ENCODE results near the gene METAP2.
A peak's percentile ranks its signal among the peaks of the same experiment; 100 is the strongest.

Gene METAP2

DNA sequence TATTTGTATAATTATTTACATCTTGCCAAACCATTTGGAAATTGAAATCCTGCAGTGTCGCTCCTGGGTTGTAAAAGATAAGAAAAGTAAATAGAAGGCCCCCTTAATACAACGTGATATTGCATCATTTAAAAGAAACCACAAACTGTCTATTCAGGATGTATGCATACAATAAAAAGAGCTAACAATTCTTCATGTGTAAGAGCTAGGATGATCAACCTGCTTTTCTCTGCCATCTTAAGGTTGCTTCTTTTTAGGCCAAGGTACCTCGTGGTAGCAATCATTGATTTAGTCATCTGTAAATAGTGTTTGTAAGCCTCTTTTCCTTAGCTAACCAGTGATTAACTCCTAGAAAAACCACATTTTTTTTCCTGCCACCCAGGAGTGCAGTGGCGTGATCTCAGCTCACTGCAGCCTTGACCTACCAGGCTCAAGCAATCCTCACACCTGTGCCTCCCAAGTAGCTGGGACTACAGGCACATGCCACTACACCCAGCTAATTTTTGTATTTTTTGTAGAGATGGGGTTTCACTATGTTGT lies 80.7 kb downstream of the METAP2 start (continued):
- TF ChIP-seq ZNF791 (tag by site-specific recombination; IDR thresholded peaks at IDR 0.05) = no peak
- TF ChIP-seq GLI4 (tag by site-specific recombination; IDR thresholded peaks at IDR 0.05) = no peak
- TF ChIP-seq, protein P1, sequence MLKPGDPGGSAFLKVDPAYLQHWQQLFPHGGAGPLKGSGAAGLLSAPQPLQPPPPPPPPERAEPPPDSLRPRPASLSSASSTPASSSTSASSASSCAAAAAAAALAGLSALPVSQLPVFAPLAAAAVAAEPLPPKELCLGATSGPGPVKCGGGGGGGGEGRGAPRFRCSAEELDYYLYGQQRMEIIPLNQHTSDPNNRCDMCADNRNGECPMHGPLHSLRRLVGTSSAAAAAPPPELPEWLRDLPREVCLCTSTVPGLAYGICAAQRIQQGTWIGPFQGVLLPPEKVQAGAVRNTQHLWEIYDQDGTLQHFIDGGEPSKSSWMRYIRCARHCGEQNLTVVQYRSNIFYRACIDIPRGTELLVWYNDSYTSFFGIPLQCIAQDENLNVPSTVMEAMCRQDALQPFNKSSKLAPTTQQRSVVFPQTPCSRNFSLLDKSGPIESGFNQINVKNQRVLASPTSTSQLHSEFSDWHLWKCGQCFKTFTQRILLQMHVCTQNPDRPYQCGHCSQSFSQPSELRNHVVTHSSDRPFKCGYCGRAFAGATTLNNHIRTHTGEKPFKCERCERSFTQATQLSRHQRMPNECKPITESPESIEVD (tag by site-specific recombination; IDR thresholded peaks at IDR 0.05) = peak; percentile 77
- no peak for TF ChIP-seq ZNF202 (tag by site-specific recombination; IDR thresholded peaks at IDR 0.05; ENCODE audit: borderline replicate concordance)
- TF ChIP-seq ZNF473 (tag by site-specific recombination; IDR thresholded peaks at IDR 0.05) = no peak
- no peak for TF ChIP-seq GFI1B (tag by site-specific recombination; IDR thresholded peaks at IDR 0.05)
- TF ChIP-seq EGR2 (tag by site-specific recombination; IDR thresholded peaks at IDR 0.05; ENCODE audit: low read depth) = no peak
- TF ChIP-seq, protein P2, sequence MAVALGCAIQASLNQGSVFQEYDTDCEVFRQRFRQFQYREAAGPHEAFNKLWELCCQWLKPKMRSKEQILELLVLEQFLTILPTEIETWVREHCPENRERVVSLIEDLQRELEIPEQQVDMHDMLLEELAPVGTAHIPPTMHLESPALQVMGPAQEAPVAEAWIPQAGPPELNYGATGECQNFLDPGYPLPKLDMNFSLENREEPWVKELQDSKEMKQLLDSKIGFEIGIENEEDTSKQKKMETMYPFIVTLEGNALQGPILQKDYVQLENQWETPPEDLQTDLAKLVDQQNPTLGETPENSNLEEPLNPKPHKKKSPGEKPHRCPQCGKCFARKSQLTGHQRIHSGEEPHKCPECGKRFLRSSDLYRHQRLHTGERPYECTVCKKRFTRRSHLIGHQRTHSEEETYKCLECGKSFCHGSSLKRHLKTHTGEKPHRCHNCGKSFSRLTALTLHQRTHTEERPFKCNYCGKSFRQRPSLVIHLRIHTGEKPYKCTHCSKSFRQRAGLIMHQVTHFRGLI (tag by site-specific recombination; IDR thresholded peaks at IDR 0.05) = no peak
- TF ChIP-seq ZNF324 (tag by site-specific recombination; IDR thresholded peaks at IDR 0.05) = no peak
- peak; percentile 48; the same call in 1 of the 2 replicates for TF ChIP-seq ZNF843 (tag by site-specific recombination; IDR thresholded peaks at IDR 0.05)
- TF ChIP-seq, protein P3, sequence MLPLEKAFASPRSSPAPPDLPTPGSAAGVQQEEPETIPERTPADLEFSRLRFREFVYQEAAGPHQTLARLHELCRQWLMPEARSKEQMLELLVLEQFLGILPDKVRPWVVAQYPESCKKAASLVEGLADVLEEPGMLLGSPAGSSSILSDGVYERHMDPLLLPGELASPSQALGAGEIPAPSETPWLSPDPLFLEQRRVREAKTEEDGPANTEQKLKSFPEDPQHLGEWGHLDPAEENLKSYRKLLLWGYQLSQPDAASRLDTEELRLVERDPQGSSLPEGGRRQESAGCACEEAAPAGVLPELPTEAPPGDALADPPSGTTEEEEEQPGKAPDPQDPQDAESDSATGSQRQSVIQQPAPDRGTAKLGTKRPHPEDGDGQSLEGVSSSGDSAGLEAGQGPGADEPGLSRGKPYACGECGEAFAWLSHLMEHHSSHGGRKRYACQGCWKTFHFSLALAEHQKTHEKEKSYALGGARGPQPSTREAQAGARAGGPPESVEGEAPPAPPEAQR (tag by site-specific recombination; IDR thresholded peaks at IDR 0.05) = 0 out of 2 replicates have a peak, but pooled peaks have one; percentile 44
- TF ChIP-seq ZSCAN30 (tag by site-specific recombination; IDR thresholded peaks at IDR 0.05) = 0 out of 2 replicates have a peak, but pooled peaks have one; percentile 7
- TF ChIP-seq ZNF211 (tag by site-specific recombination; IDR thresholded peaks at IDR 0.05; ENCODE audit: low read depth) = no peak
- TF ChIP-seq YY1 (tag by site-specific recombination; IDR thresholded peaks at IDR 0.05) = no peak

DNA sequence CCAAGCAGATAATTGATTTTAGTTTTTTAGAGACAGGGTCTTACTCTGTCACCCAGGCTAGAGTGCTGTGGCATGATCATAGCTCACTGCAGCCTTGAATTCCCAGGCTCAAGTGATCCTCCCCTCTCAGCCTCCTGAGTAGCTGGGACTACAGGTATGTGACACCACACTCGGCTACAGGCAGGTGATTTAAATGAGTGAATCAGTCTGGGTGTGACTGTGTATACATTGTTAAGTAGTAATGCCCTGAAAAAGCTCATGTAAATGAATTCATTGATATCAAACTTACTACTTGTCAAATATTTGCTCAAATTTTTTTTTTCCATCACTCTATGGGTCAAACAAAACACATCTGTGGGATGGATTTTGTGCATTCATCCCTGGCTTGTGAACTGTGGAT lies 83.7 kb downstream of the METAP2 start:
- Histone ChIP-seq H3K27ac (ENCODE audit: extremely low read depth, low read depth, low read length) (no peak overlapping the region), H3K36me3 (ENCODE audit: control insufficient read depth in 2 of 2, insufficient read depth in 1 of 2, low read length in 2 of 2) (no peaks in the 10 kb centered on the region), H3K4me1 (ENCODE audit: control insufficient read depth, insufficient read depth, low read length) (peaks cover 20% of the 10 kb centered on the region), H3K4me3 (ENCODE audit: low read depth, low read length) (no peak overlapping the region), H3K9me3 (ENCODE audit: control insufficient read depth, insufficient read depth, low read depth, low read length) (no peaks in the 10 kb centered on the region)
- POLR2A ChIA-PET = no interaction called here
- CTCF ChIA-PET = interaction anchor here (1.4 kb wide), 1 partner anchor 17 kb away, joined by 6 read pairs; no protein-coding TSS in a partner anchor
- TF ChIP-seq ZNF202 (tag by site-specific recombination; IDR thresholded peaks at IDR 0.05; ENCODE audit: borderline replicate concordance) (no peak), ZNF302 (tag by site-specific recombination; IDR thresholded peaks at IDR 0.05; ENCODE audit: low read depth) (no peak), ZNF596 (tag by site-specific recombination; IDR thresholded peaks at IDR 0.05) (no peak), ZNF677 (tag by site-specific recombination; IDR thresholded peaks at IDR 0.05) (no peak), ZNF37A (tag by site-specific recombination; IDR thresholded peaks at IDR 0.05) (no peak), SCRT2 (tag by site-specific recombination; IDR thresholded peaks at IDR 0.05) (no peak), ZNF416 (tag by site-specific recombination; IDR thresholded peaks at IDR 0.05) (no peak), ZNF473 (tag by site-specific recombination; IDR thresholded peaks at IDR 0.05) (no peak)
- TF ChIP-seq, protein P4, sequence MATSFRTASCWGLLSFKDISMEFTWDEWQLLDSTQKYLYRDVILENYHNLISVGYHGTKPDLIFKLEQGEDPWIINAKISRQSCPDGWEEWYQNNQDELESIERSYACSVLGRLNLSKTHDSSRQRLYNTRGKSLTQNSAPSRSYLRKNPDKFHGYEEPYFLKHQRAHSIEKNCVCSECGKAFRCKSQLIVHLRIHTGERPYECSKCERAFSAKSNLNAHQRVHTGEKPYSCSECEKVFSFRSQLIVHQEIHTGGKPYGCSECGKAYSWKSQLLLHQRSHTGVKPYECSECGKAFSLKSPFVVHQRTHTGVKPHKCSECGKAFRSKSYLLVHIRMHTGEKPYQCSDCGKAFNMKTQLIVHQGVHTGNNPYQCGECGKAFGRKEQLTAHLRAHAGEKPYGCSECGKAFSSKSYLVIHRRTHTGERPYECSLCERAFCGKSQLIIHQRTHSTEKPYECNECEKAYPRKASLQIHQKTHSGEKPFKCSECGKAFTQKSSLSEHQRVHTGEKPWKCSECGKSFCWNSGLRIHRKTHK (tag by site-specific recombination; IDR thresholded peaks at IDR 0.05) = no peak
- TF ChIP-seq, protein P5, sequence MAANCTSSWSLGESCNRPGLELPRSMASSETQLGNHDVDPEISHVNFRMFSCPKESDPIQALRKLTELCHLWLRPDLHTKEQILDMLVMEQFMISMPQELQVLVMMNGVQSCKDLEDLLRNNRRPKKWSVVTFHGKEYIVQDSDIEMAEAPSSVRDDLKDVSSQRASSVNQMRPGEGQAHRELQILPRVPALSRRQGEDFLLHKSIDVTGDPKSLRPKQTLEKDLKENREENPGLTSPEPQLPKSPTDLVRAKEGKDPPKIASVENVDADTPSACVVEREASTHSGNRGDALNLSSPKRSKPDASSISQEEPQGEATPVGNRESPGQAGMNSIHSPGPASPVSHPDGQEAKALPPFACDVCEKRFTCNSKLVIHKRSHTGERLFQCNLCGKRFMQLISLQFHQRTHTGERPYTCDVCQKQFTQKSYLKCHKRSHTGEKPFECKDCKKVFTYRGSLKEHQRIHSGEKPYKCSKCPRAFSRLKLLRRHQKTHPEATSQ (tag by site-specific recombination; IDR thresholded peaks at IDR 0.05) = no peak
- TF ChIP-seq, protein P6, sequence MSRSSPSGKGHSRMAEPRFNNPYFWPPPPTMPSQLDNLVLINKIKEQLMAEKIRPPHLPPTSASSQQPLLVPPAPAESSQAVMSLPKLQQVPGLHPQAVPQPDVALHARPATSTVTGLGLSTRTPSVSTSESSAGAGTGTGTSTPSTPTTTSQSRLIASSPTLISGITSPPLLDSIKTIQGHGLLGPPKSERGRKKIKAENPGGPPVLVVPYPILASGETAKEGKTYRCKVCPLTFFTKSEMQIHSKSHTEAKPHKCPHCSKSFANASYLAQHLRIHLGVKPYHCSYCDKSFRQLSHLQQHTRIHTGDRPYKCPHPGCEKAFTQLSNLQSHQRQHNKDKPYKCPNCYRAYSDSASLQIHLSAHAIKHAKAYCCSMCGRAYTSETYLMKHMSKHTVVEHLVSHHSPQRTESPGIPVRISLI (tag by site-specific recombination; IDR thresholded peaks at IDR 0.05) = no peak
- TF ChIP-seq, protein P7, sequence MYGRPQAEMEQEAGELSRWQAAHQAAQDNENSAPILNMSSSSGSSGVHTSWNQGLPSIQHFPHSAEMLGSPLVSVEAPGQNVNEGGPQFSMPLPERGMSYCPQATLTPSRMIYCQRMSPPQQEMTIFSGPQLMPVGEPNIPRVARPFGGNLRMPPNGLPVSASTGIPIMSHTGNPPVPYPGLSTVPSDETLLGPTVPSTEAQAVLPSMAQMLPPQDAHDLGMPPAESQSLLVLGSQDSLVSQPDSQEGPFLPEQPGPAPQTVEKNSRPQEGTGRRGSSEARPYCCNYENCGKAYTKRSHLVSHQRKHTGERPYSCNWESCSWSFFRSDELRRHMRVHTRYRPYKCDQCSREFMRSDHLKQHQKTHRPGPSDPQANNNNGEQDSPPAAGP (tag by site-specific recombination; IDR thresholded peaks at IDR 0.05) = no peak

Measured in HEK293 (cell line).